H1 (cell line): ENCODE measurements around the gene ACOT9.

Source experiments
- POLR2A ChIP-seq, 2 experiments: IDR thresholded peaks; 1 replicate in 1 of 2; 2 replicates in 1 of 2; pipeline ENCODE4 v1.6.1; 2011; ENCODE audit warnings: low read depth in 2 of 2, low read length in 2 of 2, mild to moderate bottlenecking in 2 of 2; ENCODE audit errors: control extremely low read depth in 1 of 2
- TCF12 ChIP-seq: IDR thresholded peaks from 2 replicates; pipeline ENCODE4 v1.6.1; 2011; ENCODE audit warnings: low read depth, mild to moderate bottlenecking, low read length
- USF2 ChIP-seq: IDR thresholded peaks from 2 replicates; pipeline ENCODE4 v1.6.1; 2011; ENCODE audit warnings: low read length, improper control_type of control experiment
- TF ChIP-seq, protein P1 (sequence below), 3 experiments: IDR thresholded peaks; 1 replicate in 2 of 3; 2 replicates in 1 of 3; pipeline versions ENCODE4 v1.5.1 to v1.6.1; 2011; ENCODE audit warnings: low read length in 3 of 3, mild to moderate bottlenecking in 3 of 3, inconsistent platforms in 2 of 3, low read depth in 1 of 3, moderate library complexity in 1 of 3; ENCODE audit not compliant: insufficient read depth in 1 of 3; ENCODE audit errors: control extremely low read depth in 1 of 3

DNA sequence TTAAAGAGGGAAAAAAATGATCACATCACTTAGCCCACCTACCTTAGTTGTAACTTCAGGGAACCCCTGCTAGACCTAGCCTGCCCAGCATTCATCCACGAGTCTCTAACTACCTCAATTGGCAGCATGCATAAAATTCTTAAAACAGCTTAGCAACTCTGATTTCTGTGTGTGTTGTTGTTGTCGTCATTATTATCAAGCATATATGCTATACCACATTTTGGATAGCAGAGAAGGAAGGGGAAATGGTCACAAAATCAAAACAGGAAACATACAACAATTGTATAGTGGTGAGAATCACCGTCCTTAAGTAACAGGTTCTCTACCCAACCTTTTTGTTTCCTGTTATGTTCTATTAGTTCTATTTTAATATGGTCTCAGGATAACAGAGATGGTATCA is 2.7 kb upstream of the ACOT9 start:
- TF ChIP-seq TCF12 (no peak), POLR2A (IDR thresholded peaks at IDR 0.05; ENCODE audit: control extremely low read depth in 1 of 2, low read depth in 2 of 2, low read length in 2 of 2) (no peak), USF2 (no peak)
- TF ChIP-seq, protein P1, sequence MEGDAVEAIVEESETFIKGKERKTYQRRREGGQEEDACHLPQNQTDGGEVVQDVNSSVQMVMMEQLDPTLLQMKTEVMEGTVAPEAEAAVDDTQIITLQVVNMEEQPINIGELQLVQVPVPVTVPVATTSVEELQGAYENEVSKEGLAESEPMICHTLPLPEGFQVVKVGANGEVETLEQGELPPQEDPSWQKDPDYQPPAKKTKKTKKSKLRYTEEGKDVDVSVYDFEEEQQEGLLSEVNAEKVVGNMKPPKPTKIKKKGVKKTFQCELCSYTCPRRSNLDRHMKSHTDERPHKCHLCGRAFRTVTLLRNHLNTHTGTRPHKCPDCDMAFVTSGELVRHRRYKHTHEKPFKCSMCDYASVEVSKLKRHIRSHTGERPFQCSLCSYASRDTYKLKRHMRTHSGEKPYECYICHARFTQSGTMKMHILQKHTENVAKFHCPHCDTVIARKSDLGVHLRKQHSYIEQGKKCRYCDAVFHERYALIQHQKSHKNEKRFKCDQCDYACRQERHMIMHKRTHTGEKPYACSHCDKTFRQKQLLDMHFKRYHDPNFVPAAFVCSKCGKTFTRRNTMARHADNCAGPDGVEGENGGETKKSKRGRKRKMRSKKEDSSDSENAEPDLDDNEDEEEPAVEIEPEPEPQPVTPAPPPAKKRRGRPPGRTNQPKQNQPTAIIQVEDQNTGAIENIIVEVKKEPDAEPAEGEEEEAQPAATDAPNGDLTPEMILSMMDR (IDR thresholded peaks at IDR 0.05; ENCODE audit: control extremely low read depth in 1 of 3, insufficient read depth in 1 of 3, low read depth in 1 of 3, low read length in 3 of 3), result no peak
